Endothelial cell (in vitro differentiated cells): Measurements from ENCODE around the gene USH2A. TPM values are rescaled to one million over a fixed set of nuclear protein-coding genes. Genes with fewer than 3 reads are reported as not detected.

Experiments
- DNase-seq: peaks from one replicate; pipeline ENCODE4 v3.0.0; 2021; ENCODE audit warnings: low spot score
- H3K27ac Mint-ChIP-seq: one replicate; pipeline ENCODE4 v1.8.0; 2021; ENCODE audit warnings: mixed read lengths, inconsistent platforms; ENCODE audit not compliant: unreplicated experiment
- H3K27me3 Mint-ChIP-seq: one replicate; pipeline ENCODE4 v1.8.0; 2021; ENCODE audit warnings: mild to moderate bottlenecking, moderate library complexity, mixed read lengths, inconsistent platforms; ENCODE audit not compliant: unreplicated experiment
- H3K36me3 Mint-ChIP-seq: one replicate; pipeline ENCODE4 v1.8.0; 2021; ENCODE audit warnings: mild to moderate bottlenecking, low read depth, mixed read lengths, inconsistent platforms; ENCODE audit not compliant: unreplicated experiment
- H3K4me1 Mint-ChIP-seq: one replicate; pipeline ENCODE4 v1.8.0; 2021; ENCODE audit warnings: mild to moderate bottlenecking, mixed read lengths, inconsistent platforms; ENCODE audit not compliant: unreplicated experiment
- H3K4me3 Mint-ChIP-seq: one replicate; pipeline ENCODE4 v1.8.0; 2021; ENCODE audit warnings: mild to moderate bottlenecking, mixed read lengths, inconsistent platforms; ENCODE audit not compliant: unreplicated experiment
- H3K9me3 Mint-ChIP-seq: one replicate; pipeline ENCODE4 v1.8.0; 2021; ENCODE audit warnings: mixed read lengths, inconsistent platforms; ENCODE audit not compliant: unreplicated experiment
- CTCF ChIP-seq: fragments of 200-600 bp; sonication (generic); IDR thresholded peaks from one replicate; pipeline ENCODE4 v1.5.0; 2021; ENCODE audit warnings: antibody characterized with exemption; ENCODE audit not compliant: unreplicated experiment
- total RNA-seq: library from RNA; stranded (reverse); fragmentation: NEBNext Ultra II Directional; extraction: Animal tissue kit (Norgen Biotek cat#: 25700); gene quantifications from one replicate; pipeline ENCODE4 v1.2.1, GENCODE V29; 2021; ENCODE audit not compliant: unreplicated experiment

USH2A gene
- total RNA-seq, 1 donor from 2014 or later, result not detected

DNA sequence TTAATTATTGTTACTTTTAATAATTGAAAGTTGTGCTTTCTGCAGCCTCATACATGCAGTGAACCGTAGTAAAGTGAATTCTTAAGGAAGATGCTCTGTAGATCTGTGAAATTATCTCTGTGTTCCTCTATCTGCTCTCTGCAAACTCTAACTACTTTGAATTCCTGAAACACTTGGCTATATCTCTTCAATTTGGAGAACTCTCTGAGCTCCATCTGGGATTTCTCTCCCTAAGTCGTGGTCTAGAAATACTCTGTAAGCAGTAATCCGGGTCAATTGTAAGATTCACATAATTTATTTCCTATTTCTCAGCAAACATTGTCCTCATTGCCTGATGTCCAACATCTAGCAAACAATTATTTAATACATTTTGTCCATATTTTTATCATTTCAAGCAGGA is 164.9 kb downstream of the USH2A start:
- H3K4me1 Mint-ChIP-seq, result no peaks in the 10 kb centered on the region
- H3K4me3 Mint-ChIP-seq, result no peak overlapping the region
- H3K9me3 Mint-ChIP-seq, result no peaks in the 10 kb centered on the region
- no peak for DNase-seq
- no peak for TF ChIP-seq CTCF
- H3K27me3 Mint-ChIP-seq, result no peaks in the 10 kb centered on the region
- H3K36me3 Mint-ChIP-seq, result no peaks in the 10 kb centered on the region
- H3K27ac Mint-ChIP-seq, result no peak overlapping the region

GRCh38 chr1:216250861-216251260 is 172.4 kb downstream of the USH2A start:
- Mint-ChIP-seq H3K9me3 (no peaks in the 10 kb centered on the region), H3K4me1 (no peaks in the 10 kb centered on the region), H3K27me3 (no peaks in the 10 kb centered on the region), H3K4me3 (no peak overlapping the region), H3K36me3 (no peaks in the 10 kb centered on the region), H3K27ac (no peak overlapping the region)
- TF ChIP-seq CTCF, result no peak
- no peak for DNase-seq

GRCh38 chr1:216248628-216249027 is 174.6 kb downstream of the USH2A start:
- Mint-ChIP-seq H3K9me3 (no peaks in the 10 kb centered on the region), H3K27me3 (no peaks in the 10 kb centered on the region), H3K4me1 (no peaks in the 10 kb centered on the region), H3K27ac (no peak overlapping the region), H3K4me3 (no peak overlapping the region), H3K36me3 (no peaks in the 10 kb centered on the region)
- TF ChIP-seq CTCF, result no peak
- no peak for DNase-seq

DNA sequence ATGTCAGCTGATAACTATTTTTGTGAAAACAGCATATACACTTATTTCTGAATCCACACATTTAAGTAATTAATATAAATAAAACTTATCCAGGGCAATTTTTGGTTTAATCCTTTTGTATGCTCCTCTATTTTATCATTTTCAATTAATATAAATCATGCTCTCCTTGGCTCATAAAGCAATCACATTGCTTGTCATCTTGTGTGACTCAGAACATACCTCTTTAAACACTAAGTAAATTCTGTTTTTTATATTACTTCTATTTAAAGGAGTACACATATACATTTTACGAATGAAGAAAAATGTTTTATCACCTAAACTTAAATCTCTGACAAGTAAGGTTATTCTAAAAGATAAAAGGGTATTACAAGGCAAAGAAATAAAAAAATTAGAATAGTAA is 175.3 kb downstream of the USH2A start:
- Mint-ChIP-seq H3K27ac (no peak overlapping the region), H3K27me3 (no peaks in the 10 kb centered on the region), H3K9me3 (no peaks in the 10 kb centered on the region), H3K4me1 (no peaks in the 10 kb centered on the region), H3K36me3 (no peaks in the 10 kb centered on the region), H3K4me3 (no peak overlapping the region)
- TF ChIP-seq CTCF, result no peak
- DNase-seq, result no peak

GRCh38 chr1:216246577-216247203 is 176.6 kb downstream of the USH2A start:
- no peaks in the 10 kb centered on the region for H3K36me3 Mint-ChIP-seq
- no peaks in the 10 kb centered on the region for H3K9me3 Mint-ChIP-seq
- TF ChIP-seq CTCF, result no peak
- no peak overlapping the region for H3K27ac Mint-ChIP-seq
- no peak overlapping the region for H3K4me3 Mint-ChIP-seq
- H3K4me1 Mint-ChIP-seq, result no peaks in the 10 kb centered on the region
- no peak for DNase-seq
- H3K27me3 Mint-ChIP-seq, result no peaks in the 10 kb centered on the region
